HEK293 (cell line): ENCODE results near the gene HOXA6.

Experiments used
- CTCF ChIA-PET: fragments of 350-600 bp; formaldehyde crosslinking; extraction: SDS; loops from one replicate; lab custom pipeline; 2021; ENCODE audit warnings: antibody characterized with exemption; lab: Yijun Ruan, JAX
- POLR2A ChIA-PET: fragments of 300-600 bp; formaldehyde crosslinking; extraction: SDS; loops from one replicate; lab custom pipeline; 2020; ENCODE audit warnings: antibody characterized with exemption, inconsistent platforms; lab: Yijun Ruan, JAX
- H3K27ac ChIP-seq: fragments of 200-500 bp; sonication (Bioruptor generic); 2 replicates; pipeline ENCODE4 v1.5.1; 2014; ENCODE audit warnings: low read depth, low read length, control low read depth, inconsistent platforms; ENCODE audit errors: extremely low read depth
- H3K36me3 ChIP-seq, 2 experiments: fragments of 200-500 bp in 1 of 2; sonication (Bioruptor generic) in 1 of 2; 1 replicate in 1 of 2; 2 replicates in 1 of 2; pipeline ENCODE4 v1.5.1; 2014 to 2017; ENCODE audit warnings: inconsistent platforms in 2 of 2, low read length in 2 of 2; ENCODE audit not compliant: control insufficient read depth in 2 of 2, insufficient read depth in 1 of 2
- H3K4me1 ChIP-seq: fragments of 200-500 bp; sonication (Bioruptor generic); 2 replicates; pipeline ENCODE4 v1.5.1; 2014; ENCODE audit warnings: mild to moderate bottlenecking, low read length, inconsistent platforms; ENCODE audit not compliant: control insufficient read depth, insufficient read depth
- H3K4me3 ChIP-seq: 2 replicates; pipeline ENCODE4 v1.5.1; 2011; ENCODE audit warnings: low read depth, mild to moderate bottlenecking, control low read depth, low read length, moderate library complexity
- H3K9me3 ChIP-seq: fragments of 200-500 bp; sonication (Bioruptor generic); 2 replicates; pipeline ENCODE4 v1.5.1; 2014; ENCODE audit warnings: low read depth, low read length, inconsistent platforms; ENCODE audit not compliant: control insufficient read depth, insufficient read depth
- ATF2 ChIP-seq: fragments of 450-650 bp; formaldehyde crosslinking; IDR thresholded peaks from 2 replicates; pipeline ENCODE4 v1.5.1; 2016; ENCODE audit warnings: missing biosample characterization, missing genetic modification characterization, low read depth
- CTCF ChIP-seq: fragments of 450-650 bp; formaldehyde crosslinking; IDR thresholded peaks from 2 replicates; pipeline ENCODE4 v1.5.1; 2016; ENCODE audit warnings: missing biosample characterization, missing genetic modification characterization
- FEZF1 ChIP-seq: fragments of 450-650 bp; formaldehyde crosslinking; IDR thresholded peaks from 2 replicates; pipeline ENCODE4 v1.5.1; 2016; ENCODE audit warnings: missing biosample characterization, missing genetic modification characterization
- MEIS1 ChIP-seq: sonication (generic); formaldehyde crosslinking; IDR thresholded peaks from 2 replicates; pipeline ENCODE4 v1.8.1; 2022; ENCODE audit warnings: missing genetic modification reagents, mild to moderate bottlenecking, borderline replicate concordance
- PBX3 ChIP-seq: sonication (generic); formaldehyde crosslinking; IDR thresholded peaks from 2 replicates; pipeline ENCODE4 v1.8.1; 2022; ENCODE audit warnings: mild to moderate bottlenecking, moderate library complexity, missing genetic modification reagents
- PRDM2 ChIP-seq: fragments of 450-650 bp; formaldehyde crosslinking; IDR thresholded peaks from 2 replicates; pipeline ENCODE4 v1.5.1; 2016; ENCODE audit warnings: missing biosample characterization, missing genetic modification characterization, borderline replicate concordance
- ZBTB17 ChIP-seq: fragments of 450-650 bp; formaldehyde crosslinking; IDR thresholded peaks from 2 replicates; pipeline ENCODE4 v1.5.1; 2016; ENCODE audit warnings: missing biosample characterization, missing genetic modification characterization
- ZNF121 ChIP-seq: fragments of 450-650 bp; formaldehyde crosslinking; IDR thresholded peaks from 2 replicates; pipeline ENCODE4 v1.5.1; 2016; ENCODE audit warnings: missing biosample characterization, missing genetic modification characterization
- ZNF174 ChIP-seq: fragments of 450-650 bp; formaldehyde crosslinking; IDR thresholded peaks from 2 replicates; pipeline ENCODE4 v1.5.0; 2017; ENCODE audit warnings: missing biosample characterization, mild to moderate bottlenecking, missing genetic modification characterization
- ZNF518A ChIP-seq: fragments of 450-650 bp; formaldehyde crosslinking; conservative IDR thresholded peaks from 2 replicates; pipeline ENCODE4 v1.5.1; 2016; ENCODE audit warnings: low read depth, missing biosample characterization, missing genetic modification characterization
- ZNF624 ChIP-seq: fragments of 450-650 bp; formaldehyde crosslinking; IDR thresholded peaks from 2 replicates; pipeline ENCODE4 v1.5.1; 2017; ENCODE audit warnings: missing biosample characterization, missing genetic modification characterization

The HOXA6 gene

GRCh38 chr7:27193335-27194001, 45.9 kb upstream of the HOXA6 start:
- Histone ChIP-seq H3K9me3 (no peaks in the 10 kb centered on the region), H3K36me3 (peaks cover 11 to 23% of the 10 kb centered on the region in 2 experiments; a peak in 2 of 3 replicates), H3K4me3 (no peak overlapping the region), H3K4me1 (peaks cover 12% of the 10 kb centered on the region), H3K27ac (no peak overlapping the region)
- ChIA-PET CTCF (interaction anchor here (0.7 to 3.1 kb wide), 4 partner anchors 14 to 449 kb away, joined by 3 to 23 read pairs (median 4); no protein-coding TSS in a partner anchor), POLR2A (interaction anchor here (1.5 kb wide), 1 partner anchor 10 kb away, joined by 4 read pairs; no protein-coding TSS in a partner anchor)
- TF ChIP-seq MEIS1 = no peak
- TF ChIP-seq ZNF624 (tag by site-specific recombination) = no peak
- no peak for TF ChIP-seq ZNF121 (tag by site-specific recombination)
- TF ChIP-seq ZBTB17 = 0 out of 2 replicates have a peak, but pooled peaks have one; percentile 11
- no peak for TF ChIP-seq ZNF174
- TF ChIP-seq FEZF1 (tag by site-specific recombination) = peak; percentile 89
- TF ChIP-seq CTCF (tag by site-specific recombination) = no peak
- no peak for TF ChIP-seq PBX3 (CRISPR knock-in tag)
- TF ChIP-seq PRDM2 (tag by site-specific recombination) = no peak
- no peak for TF ChIP-seq ATF2 (tag by site-specific recombination)
- no peak for TF ChIP-seq ZNF518A (tag by site-specific recombination)
